ENCODE measurements around the gene C17orf107.

- no peak for TF ChIP-seq CTCF (conservative IDR thresholded peaks at IDR 0.05; ENCODE audit: low read length)
- no peak for TF ChIP-seq EZH2phosphoT487 (IDR thresholded peaks at IDR 0.05; ENCODE audit: borderline replicate concordance, low read depth, low read length)
These were observed 45.1 kb upstream of the C17orf107 start for GRCh38 chr17:4854111-4854681.

Measured in OCI-LY7 (cell line).